HCT116 (cell line): ENCODE data around the gene UGT2B15. TPM values are rescaled to one million over a fixed set of nuclear protein-coding genes. Genes with fewer than 3 reads are reported as not detected.

Experiments used
- ATAC-seq: fragments of 200-7000 bp; cut with Tn5 transposase; 2 replicates; pipeline ENCODE4 v1.9.1; 2020; ENCODE audit warnings: mild to moderate bottlenecking, moderate library complexity
- BruUV-seq: library from RNA; stranded (reverse); fragments of 400-500 nt; replicated peaks from 2 replicates; lab custom pipeline; 2021; lab: Mats Ljungman, UMichigan
- CTCF ChIA-PET: fragments of 300-600 bp; sonication (Branson Sonifier 250); formaldehyde crosslinking; loops from one replicate; lab custom pipeline; 2021; ENCODE audit warnings: antibody characterized with exemption; lab: Charles Lee
- POLR2A ChIA-PET: fragments of 300-600, 350-600 bp; sonication (Branson Sonifier 250); formaldehyde crosslinking; loops from one replicate; lab custom pipeline; 2021; ENCODE audit warnings: antibody characterized with exemption; lab: Charles Lee
- RAD21 ChIA-PET, 2 experiments: fragments of 300-600 bp; sonication (Branson Sonifier 250); formaldehyde crosslinking; loops; one replicate each; lab custom pipeline; 2023; ENCODE audit warnings: low total read pairs in 2 of 2; ENCODE audit not compliant: uncharacterized antibody in 2 of 2, unreplicated experiment in 2 of 2, low non-redundant PET in 1 of 2; lab: Charles Lee
- DNase-seq: peaks from one replicate; pipeline ENCODE4 v3.0.0-alpha.2; 2010; ENCODE audit warnings: low read depth, low spot score
- H2AFZ ChIP-seq: fragments of 200-600 bp; shearing (Covaris generic), sonication (generic); 2 replicates; pipeline ENCODE4 v1.6.1; 2017; ENCODE audit warnings: low read depth, mixed run types, mixed read lengths, antibody characterized with exemption, low read length; ENCODE audit not compliant: poor library complexity, severe bottlenecking
- H3K27ac ChIP-seq: 2 replicates; pipeline ENCODE4 v1.5.1; 2012; ENCODE audit warnings: low read depth, low read length
- H3K27me3 ChIP-seq: fragments of 200-600 bp; sonication (generic); 2 replicates; pipeline ENCODE4 v1.6.1; 2016; ENCODE audit warnings: mixed run types, low read length, mixed read lengths; ENCODE audit not compliant: insufficient read depth
- H3K36me3 ChIP-seq, 2 experiments: fragments of 200-500 bp in 1 of 2; fragments of 200-600 bp in 1 of 2; sonication (Bioruptor generic) in 1 of 2; sonication (generic) in 1 of 2; 2 replicates each; pipeline versions ENCODE4 v1.5.1 to v1.6.1; 2014 to 2016; ENCODE audit warnings: low read length in 2 of 2, inconsistent platforms in 1 of 2, mixed read lengths in 1 of 2, mixed run types in 1 of 2; ENCODE audit not compliant: insufficient read depth in 2 of 2, control insufficient read depth in 1 of 2
- H3K4me1 ChIP-seq, 2 experiments: fragments of 200-600 bp in 1 of 2; sonication (generic) in 1 of 2; 2 replicates each; pipeline versions ENCODE4 v1.5.1 to v1.6.1; 2012 to 2017; ENCODE audit warnings: low read length in 2 of 2, inconsistent platforms in 1 of 2, mild to moderate bottlenecking in 1 of 2, mixed read lengths in 1 of 2, mixed run types in 1 of 2, moderate library complexity in 1 of 2; ENCODE audit not compliant: insufficient read depth in 2 of 2, control insufficient read depth in 1 of 2
- H3K4me2 ChIP-seq: fragments of 200-600 bp; sonication (generic); 2 replicates; pipeline ENCODE4 v1.6.1; 2017; ENCODE audit warnings: mixed run types, low read length, mixed read lengths
- H3K4me3 ChIP-seq, 2 experiments: fragments of 200-600 bp in 1 of 2; sonication (generic) in 1 of 2; replicated peaks in 1 of 2; 2 replicates each; pipeline ENCODE4 v1.5.1; 2011 to 2016; ENCODE audit warnings: low read length in 2 of 2, control low read depth in 1 of 2, low read depth in 1 of 2, mild to moderate bottlenecking in 1 of 2, mixed read lengths in 1 of 2, mixed run types in 1 of 2
- H3K79me2 ChIP-seq: fragments of 200-600 bp; sonication (generic); 2 replicates; pipeline ENCODE4 v1.6.1; 2017; ENCODE audit warnings: mild to moderate bottlenecking, mixed run types, low read length, moderate library complexity, mixed read lengths; ENCODE audit not compliant: insufficient read depth
- H3K9ac ChIP-seq: fragments of 200-600 bp; sonication (generic); 2 replicates; pipeline ENCODE4 v1.6.1; 2016; ENCODE audit warnings: low read length, mixed read lengths
- H3K9me2 ChIP-seq: fragments of 200-600 bp; sonication (generic), shearing (Covaris generic); 2 replicates; pipeline ENCODE4 v1.6.1; 2017; ENCODE audit warnings: mixed run types, mild to moderate bottlenecking, moderate library complexity; ENCODE audit not compliant: insufficient read depth
- H3K9me3 ChIP-seq, 2 experiments: fragments of 200-500 bp in 1 of 2; fragments of 200-600 bp in 1 of 2; sonication (Bioruptor generic) in 1 of 2; sonication (generic) in 1 of 2; 2 replicates each; pipeline ENCODE4 v1.6.1; 2014 to 2017; ENCODE audit warnings: low read length in 2 of 2, mixed read lengths in 2 of 2, inconsistent platforms in 1 of 2, low read depth in 1 of 2, mild to moderate bottlenecking in 1 of 2, mixed run types in 1 of 2, moderate library complexity in 1 of 2; ENCODE audit not compliant: control insufficient read depth in 1 of 2, insufficient read depth in 1 of 2
- H4K20me1 ChIP-seq: fragments of 200-600 bp; sonication (generic), shearing (Covaris generic); 2 replicates; pipeline ENCODE4 v1.6.1; 2017; ENCODE audit warnings: mixed run types, mild to moderate bottlenecking, moderate library complexity; ENCODE audit not compliant: insufficient read depth
- CBX3 ChIP-seq: IDR thresholded peaks from 2 replicates; pipeline ENCODE4 v1.6.1; 2012; ENCODE audit warnings: low read depth
- CEBPB ChIP-seq: IDR thresholded peaks from 2 replicates; pipeline ENCODE4 v1.6.1; 2012; ENCODE audit warnings: low read depth
- EGR1 ChIP-seq: IDR thresholded peaks from 2 replicates; pipeline ENCODE4 v1.6.1; 2012; ENCODE audit warnings: low read depth
- EZH2phosphoT487 ChIP-seq: fragments of 200-600 bp; IDR thresholded peaks from 2 replicates; pipeline ENCODE4 v1.6.1; 2018; ENCODE audit warnings: antibody characterized with exemption, borderline replicate concordance
- FOSL1 ChIP-seq: IDR thresholded peaks from 2 replicates; pipeline ENCODE4 v1.6.1; 2012; ENCODE audit warnings: low read depth
- JUND ChIP-seq: IDR thresholded peaks from 2 replicates; pipeline ENCODE4 v1.6.1; 2012
- POLR2A ChIP-seq: IDR thresholded peaks from 2 replicates; pipeline ENCODE4 v1.7.0; 2011; ENCODE audit warnings: borderline replicate concordance; ENCODE audit not compliant: insufficient read depth, insufficient read length; ENCODE audit errors: extremely low read depth
- RAD21 ChIP-seq: IDR thresholded peaks from 2 replicates; pipeline ENCODE4 v1.6.1; 2012; ENCODE audit warnings: low read depth, mild to moderate bottlenecking
- REST ChIP-seq: IDR thresholded peaks from 2 replicates; pipeline ENCODE4 v1.6.1; 2012; ENCODE audit warnings: low read depth
- SP1 ChIP-seq: IDR thresholded peaks from 2 replicates; pipeline ENCODE4 v1.6.1; 2012; ENCODE audit warnings: low read depth
- ZFX ChIP-seq: fragments of 450-650 bp; IDR thresholded peaks from 2 replicates; pipeline ENCODE4 v1.6.1; 2017
- intact Hi-C: fragments of 100-400 bp; cut with micrococcal nuclease; formaldehyde crosslinking; loops from 2 replicates; pipeline ENCODE4 v1.10.0; 2022
- total RNA-seq: library from RNA; stranded (reverse); gene quantifications from one replicate; pipeline ENCODE4 v1.2.1, GENCODE V29; 2021; ENCODE audit not compliant: unreplicated experiment
- TF ChIP-seq, protein P1 (sequence below): IDR thresholded peaks from 2 replicates; pipeline ENCODE4 v1.6.1; 2011; ENCODE audit warnings: mild to moderate bottlenecking, low read length, moderate library complexity; ENCODE audit not compliant: insufficient replicate concordance; ENCODE audit errors: extremely low read depth

The UGT2B15 gene
- total RNA-seq, 1 experiment from 2014 or later = 0.17 TPM

DNA sequence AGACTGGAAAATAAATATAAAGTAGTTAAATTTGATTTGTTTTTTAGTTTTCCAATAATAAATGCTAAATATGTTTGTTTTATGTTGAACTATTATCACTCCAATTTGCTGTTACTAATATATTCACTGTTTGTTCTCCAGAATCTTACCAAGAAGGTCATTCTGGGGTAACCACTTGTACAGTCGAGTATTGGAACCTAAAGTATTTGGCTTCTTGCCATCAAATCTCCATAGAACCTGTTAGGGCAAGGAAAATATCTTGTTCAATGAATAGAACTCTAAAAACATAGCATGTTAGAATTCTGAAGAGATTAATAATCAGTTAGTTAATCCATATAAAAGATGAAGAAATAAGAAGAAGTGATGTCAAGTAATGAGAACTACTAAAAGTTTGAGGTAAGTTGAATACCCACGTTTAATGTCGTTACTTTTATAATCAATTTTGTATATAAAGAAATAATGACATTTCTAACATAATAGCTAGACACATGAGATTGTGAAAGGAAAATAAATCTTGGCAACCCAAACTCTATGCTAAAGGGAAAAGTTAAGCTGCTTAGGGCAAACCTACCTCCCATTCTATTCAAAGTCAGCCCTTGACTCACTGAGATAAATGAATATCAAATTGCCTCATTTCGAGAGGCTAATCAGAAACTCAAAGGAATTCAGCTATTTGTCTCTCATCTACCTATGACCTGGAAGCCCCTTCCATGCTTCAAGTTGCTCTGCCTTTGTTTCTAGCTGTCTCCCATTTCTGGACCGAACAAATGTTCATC, 15.3 kb downstream of the UGT2B15 start:
- no peak overlapping the region for H3K9ac ChIP-seq
- no peak overlapping the region for H2AFZ ChIP-seq
- POLR2A ChIA-PET = no interaction called here
- H3K4me1 ChIP-seq = no peaks in the 10 kb centered on the region; a peak in 1 of 4 replicates
- H3K4me2 ChIP-seq = no peak overlapping the region
- no peaks in the 10 kb centered on the region for H3K79me2 ChIP-seq
- H3K9me3 ChIP-seq = no peaks in the 10 kb centered on the region
- ATAC-seq (no peak), DNase-seq (no peak)
- CTCF ChIA-PET = no interaction called here
- TF ChIP-seq, protein P1, sequence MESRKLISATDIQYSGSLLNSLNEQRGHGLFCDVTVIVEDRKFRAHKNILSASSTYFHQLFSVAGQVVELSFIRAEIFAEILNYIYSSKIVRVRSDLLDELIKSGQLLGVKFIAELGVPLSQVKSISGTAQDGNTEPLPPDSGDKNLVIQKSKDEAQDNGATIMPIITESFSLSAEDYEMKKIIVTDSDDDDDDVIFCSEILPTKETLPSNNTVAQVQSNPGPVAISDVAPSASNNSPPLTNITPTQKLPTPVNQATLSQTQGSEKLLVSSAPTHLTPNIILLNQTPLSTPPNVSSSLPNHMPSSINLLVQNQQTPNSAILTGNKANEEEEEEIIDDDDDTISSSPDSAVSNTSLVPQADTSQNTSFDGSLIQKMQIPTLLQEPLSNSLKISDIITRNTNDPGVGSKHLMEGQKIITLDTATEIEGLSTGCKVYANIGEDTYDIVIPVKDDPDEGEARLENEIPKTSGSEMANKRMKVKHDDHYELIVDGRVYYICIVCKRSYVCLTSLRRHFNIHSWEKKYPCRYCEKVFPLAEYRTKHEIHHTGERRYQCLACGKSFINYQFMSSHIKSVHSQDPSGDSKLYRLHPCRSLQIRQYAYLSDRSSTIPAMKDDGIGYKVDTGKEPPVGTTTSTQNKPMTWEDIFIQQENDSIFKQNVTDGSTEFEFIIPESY = no peak
- TF ChIP-seq ZFX (no peak), POLR2A (no peak), REST (no peak), CBX3 (no peak), EZH2phosphoT487 (no peak), CEBPB (no peak), RAD21 (no peak), SP1 (no peak), FOSL1 (no peak), JUND (no peak), EGR1 (no peak)
- H3K27me3 ChIP-seq = no peaks in the 10 kb centered on the region
- BruUV-seq = no TSS peak
- RAD21 ChIA-PET = no interaction called here
- no peaks in the 10 kb centered on the region for H4K20me1 ChIP-seq
- H3K4me3 ChIP-seq = no peak overlapping the region
- no peaks in the 10 kb centered on the region for H3K9me2 ChIP-seq
- intact Hi-C loops = no loop called here
- no peak overlapping the region for H3K27ac ChIP-seq
- H3K36me3 ChIP-seq = no peaks in the 10 kb centered on the region
